SK-N-DZ (cell line): Measurements from ENCODE around the gene IGF2.

ENCODE experiments used
- DNase-seq: peaks from one replicate; pipeline ENCODE4 v3.0.0-alpha.2; 2015; ENCODE audit warnings: low spot score

The IGF2 gene

GRCh38 chr11:2154195-2154585 lies 15.0 kb upstream of the IGF2 start:
- DNase-seq, result no peak

GRCh38 chr11:2153581-2154194 lies 14.5 kb upstream of the IGF2 start:
- no peak for DNase-seq

GRCh38 chr11:2151500-2152257 lies 12.5 kb upstream of the IGF2 start:
- peak; percentile 75 for DNase-seq

- peak; percentile 66 for DNase-seq
Measured at GRCh38 chr11:2149864-2150847, 11.0 kb upstream of the IGF2 start.

GRCh38 chr11:2149460-2149859 lies 10.3 kb upstream of the IGF2 start:
- DNase-seq, result no peak

- no peak for DNase-seq
Measured at GRCh38 chr11:2148595-2148994, 9.4 kb upstream of the IGF2 start.

- no peak for DNase-seq
Measured at GRCh38 chr11:2147391-2147790, 8.2 kb upstream of the IGF2 start.

GRCh38 chr11:2146051-2146450 lies 6.9 kb upstream of the IGF2 start:
- DNase-seq, result no peak

- DNase-seq, result no peak
Measured at GRCh38 chr11:2144544-2145248, 5.5 kb upstream of the IGF2 start.

- DNase-seq, result no peak
Measured at GRCh38 chr11:2143799-2144543, 4.8 kb upstream of the IGF2 start.

GRCh38 chr11:2143477-2143798 lies 4.2 kb upstream of the IGF2 start:
- DNase-seq, result no peak

- DNase-seq, result no peak
Measured at GRCh38 chr11:2142762-2143202, 3.6 kb upstream of the IGF2 start.

- DNase-seq, result no peak
Measured at GRCh38 chr11:2142300-2142759, 3.1 kb upstream of the IGF2 start.

GRCh38 chr11:2140411-2141400 lies 1.5 kb upstream of the IGF2 start:
- no peak for DNase-seq

GRCh38 chr11:2139621-2140337 lies 590 bp upstream of the IGF2 start:
- DNase-seq, result no peak

GRCh38 chr11:2138431-2139122 lies 612 bp downstream of the IGF2 start:
- DNase-seq, result no peak

GRCh38 chr11:2138068-2138430 lies 1.1 kb downstream of the IGF2 start:
- no peak for DNase-seq
